ENCODE measurements around the gene ACE2. TPM values are rescaled to one million over a fixed set of nuclear protein-coding genes. Genes with fewer than 3 reads are reported as not detected.

ACE2 gene
- total RNA-seq, 1 experiment from 2014 or later: not detected

GRCh38 chrX:15601932-15602331 is 1.2 kb upstream of the ACE2 start:
- no peak overlapping the region for H2BK12ac ChIP-seq (ENCODE audit: insufficient read length, low read depth, low read length)
- no peak overlapping the region for H4K91ac ChIP-seq (ENCODE audit: insufficient read length, low read depth, low read length)
- Mint-ChIP-seq H3K9me3 (no peaks in the 10 kb centered on the region), H3K4me1 (peaks cover 2 to 4% of the 10 kb centered on the region in 2 experiments; a peak in 2 of 4 replicates), H3K27ac (no peak overlapping the region), H3K4me3 (no peak overlapping the region), H3K36me3 (ENCODE audit: insufficient read depth in 1 of 3, low read depth in 3 of 3) (no peaks in the 10 kb centered on the region), H3K27me3 (ENCODE audit: low read depth) (no peaks in the 10 kb centered on the region)
- no peaks in the 10 kb centered on the region for H3K23me2 ChIP-seq (ENCODE audit: insufficient read length, low read depth, low read length, poor library complexity, severe bottlenecking)
- H2AFZ ChIP-seq (ENCODE audit: low read length): no peak overlapping the region
- H3K9ac ChIP-seq (ENCODE audit: extremely low read depth, insufficient read length, low read length): no peak overlapping the region
- H2BK20ac ChIP-seq (ENCODE audit: low read depth, low read length, poor library complexity, severe bottlenecking): no peak overlapping the region
- H3T11ph ChIP-seq (ENCODE audit: low read length): no peak overlapping the region
- no peak for DNase-seq
- H2BK5ac ChIP-seq (ENCODE audit: insufficient read length, low read length): no peak overlapping the region
- no peak overlapping the region for H3K18ac ChIP-seq (ENCODE audit: insufficient read length, low read depth, low read length)
- no peak overlapping the region for H2BK120ac ChIP-seq (ENCODE audit: low read depth, low read length, poor library complexity, severe bottlenecking)
- H3K9me3 ChIP-seq (ENCODE audit: control insufficient read depth, low read depth, low read length): no peaks in the 10 kb centered on the region
- no CpG with 5 or more reads among the region's 3 CpGs for WGBS (ENCODE audit: extremely low coverage, insufficient read length, low lambda C conversion rate)
- H3K23ac ChIP-seq (ENCODE audit: insufficient read length, low read depth, low read length): no peak overlapping the region
- H3K27ac ChIP-seq (ENCODE audit: insufficient read length, low read depth, low read length): no peak overlapping the region
- no peak overlapping the region for H2BK15ac ChIP-seq (ENCODE audit: low read depth, low read length)
- no peaks in the 10 kb centered on the region for H3K79me1 ChIP-seq (ENCODE audit: insufficient read depth, low read depth, low read length, poor library complexity, severe bottlenecking)
- H3K27me3 ChIP-seq (ENCODE audit: insufficient read depth, low read length): no peaks in the 10 kb centered on the region
- H4K20me1 ChIP-seq (ENCODE audit: control insufficient read depth, insufficient read depth, insufficient read length): no peaks in the 10 kb centered on the region
- H3K4me2 ChIP-seq (ENCODE audit: insufficient read depth, insufficient read length, low read length): no peak overlapping the region
- no peaks in the 10 kb centered on the region for H3K79me2 ChIP-seq (ENCODE audit: insufficient read depth, low read length)
- no peak overlapping the region for H2AK5ac ChIP-seq (ENCODE audit: insufficient read length, low read length)
- H4K5ac ChIP-seq (ENCODE audit: insufficient read length, low read depth, low read length): no peak overlapping the region
- no peak for TF ChIP-seq CTCF (conservative IDR thresholded peaks at IDR 0.05)
- no peak overlapping the region for H3K56ac ChIP-seq (ENCODE audit: insufficient read length, low read depth, low read length)
- no peak overlapping the region for H3K14ac ChIP-seq (ENCODE audit: insufficient read depth, low read length)
- no peaks in the 10 kb centered on the region; the same call in 1 of the 2 replicates for H3K4me1 ChIP-seq (ENCODE audit: insufficient read depth, low read length)
- no peak overlapping the region for H3K4ac ChIP-seq (ENCODE audit: low read depth, low read length)
- H4K8ac ChIP-seq (replicated peaks; ENCODE audit: insufficient read length, low read depth, low read length): no peak overlapping the region

Data from H9 (cell line).